Endothelial cell (in vitro differentiated cells): ENCODE measurements around the gene CCDC85B. TPM values are rescaled to one million over a fixed set of nuclear protein-coding genes. Genes with fewer than 3 reads are reported as not detected.
"Not testable (repeated sequence)": the region's sequence is repeated elsewhere in the genome, so short reads cannot be mapped to it uniquely, and the experiment has no call there.

Experiments used
- DNase-seq: peaks from one replicate; pipeline ENCODE4 v3.0.0; 2021; ENCODE audit warnings: low spot score
- H3K27ac Mint-ChIP-seq: one replicate; pipeline ENCODE4 v1.8.0; 2021; ENCODE audit warnings: mixed read lengths, inconsistent platforms; ENCODE audit not compliant: unreplicated experiment
- H3K27me3 Mint-ChIP-seq: one replicate; pipeline ENCODE4 v1.8.0; 2021; ENCODE audit warnings: mild to moderate bottlenecking, moderate library complexity, mixed read lengths, inconsistent platforms; ENCODE audit not compliant: unreplicated experiment
- H3K36me3 Mint-ChIP-seq: one replicate; pipeline ENCODE4 v1.8.0; 2021; ENCODE audit warnings: mild to moderate bottlenecking, low read depth, mixed read lengths, inconsistent platforms; ENCODE audit not compliant: unreplicated experiment
- H3K4me1 Mint-ChIP-seq: one replicate; pipeline ENCODE4 v1.8.0; 2021; ENCODE audit warnings: mild to moderate bottlenecking, mixed read lengths, inconsistent platforms; ENCODE audit not compliant: unreplicated experiment
- H3K4me3 Mint-ChIP-seq: one replicate; pipeline ENCODE4 v1.8.0; 2021; ENCODE audit warnings: mild to moderate bottlenecking, mixed read lengths, inconsistent platforms; ENCODE audit not compliant: unreplicated experiment
- H3K9me3 Mint-ChIP-seq: one replicate; pipeline ENCODE4 v1.8.0; 2021; ENCODE audit warnings: mixed read lengths, inconsistent platforms; ENCODE audit not compliant: unreplicated experiment
- total RNA-seq: library from RNA; stranded (reverse); fragmentation: NEBNext Ultra II Directional; extraction: Animal tissue kit (Norgen Biotek cat#: 25700); gene quantifications from one replicate; pipeline ENCODE4 v1.2.1, GENCODE V29; 2021; ENCODE audit not compliant: unreplicated experiment
- TF ChIP-seq, protein P1 (sequence below): fragments of 200-600 bp; sonication (generic); IDR thresholded peaks from one replicate; pipeline ENCODE4 v1.5.0; 2021; ENCODE audit warnings: antibody characterized with exemption; ENCODE audit not compliant: unreplicated experiment

Gene CCDC85B
- total RNA-seq, 1 donor from 2014 or later, result 90.7 TPM

DNA sequence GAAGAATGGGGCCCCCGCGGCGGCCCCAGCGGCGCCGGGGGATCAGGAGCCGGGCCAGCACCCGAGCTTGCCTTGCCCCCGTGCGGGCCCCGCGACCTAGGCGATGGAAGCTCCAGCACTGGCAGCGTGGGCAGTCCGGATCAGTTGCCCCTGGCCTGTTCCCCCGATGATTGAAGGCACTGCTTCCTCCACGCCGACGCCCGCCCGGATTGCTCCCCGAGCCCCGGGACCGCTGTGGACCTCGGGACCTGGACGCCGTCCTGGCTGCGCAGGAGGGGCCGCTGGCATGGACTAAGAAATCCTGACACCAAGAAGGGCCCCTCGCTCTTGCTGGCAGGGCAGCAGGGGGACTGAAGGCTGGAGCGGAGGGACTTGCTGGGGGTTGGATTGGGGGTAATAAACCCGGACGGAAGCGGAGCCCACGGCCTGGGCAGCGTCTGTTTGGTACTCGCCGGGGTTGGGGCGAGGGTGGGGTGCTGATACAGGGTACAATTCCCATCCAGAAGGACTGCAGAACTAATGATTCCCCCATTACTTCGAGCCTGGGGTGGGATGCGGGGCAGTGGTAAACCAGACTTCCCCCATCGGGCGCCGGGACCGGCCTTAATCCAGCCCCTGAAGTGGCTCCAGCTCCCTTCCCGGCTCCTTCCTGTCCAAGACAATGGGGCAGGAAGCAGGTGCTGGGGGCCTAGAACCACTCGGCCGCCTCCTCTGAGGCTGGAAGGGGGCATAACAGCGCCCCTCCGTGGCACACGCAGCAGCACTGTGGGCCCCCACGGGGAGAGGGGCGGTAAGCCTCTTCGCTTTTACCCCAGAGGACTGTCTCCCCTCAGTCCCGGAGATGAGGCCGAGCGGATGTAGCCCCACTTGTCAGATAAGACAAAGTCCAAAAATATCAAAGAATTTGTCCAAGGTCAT, 1.0 kb downstream of the CCDC85B start:
- DNase-seq, result peak; percentile 78
- TF ChIP-seq, protein P1, sequence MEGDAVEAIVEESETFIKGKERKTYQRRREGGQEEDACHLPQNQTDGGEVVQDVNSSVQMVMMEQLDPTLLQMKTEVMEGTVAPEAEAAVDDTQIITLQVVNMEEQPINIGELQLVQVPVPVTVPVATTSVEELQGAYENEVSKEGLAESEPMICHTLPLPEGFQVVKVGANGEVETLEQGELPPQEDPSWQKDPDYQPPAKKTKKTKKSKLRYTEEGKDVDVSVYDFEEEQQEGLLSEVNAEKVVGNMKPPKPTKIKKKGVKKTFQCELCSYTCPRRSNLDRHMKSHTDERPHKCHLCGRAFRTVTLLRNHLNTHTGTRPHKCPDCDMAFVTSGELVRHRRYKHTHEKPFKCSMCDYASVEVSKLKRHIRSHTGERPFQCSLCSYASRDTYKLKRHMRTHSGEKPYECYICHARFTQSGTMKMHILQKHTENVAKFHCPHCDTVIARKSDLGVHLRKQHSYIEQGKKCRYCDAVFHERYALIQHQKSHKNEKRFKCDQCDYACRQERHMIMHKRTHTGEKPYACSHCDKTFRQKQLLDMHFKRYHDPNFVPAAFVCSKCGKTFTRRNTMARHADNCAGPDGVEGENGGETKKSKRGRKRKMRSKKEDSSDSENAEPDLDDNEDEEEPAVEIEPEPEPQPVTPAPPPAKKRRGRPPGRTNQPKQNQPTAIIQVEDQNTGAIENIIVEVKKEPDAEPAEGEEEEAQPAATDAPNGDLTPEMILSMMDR, result no peak
- peaks cover 39% of the 10 kb centered on the region for H3K27me3 Mint-ChIP-seq
- H3K9me3 Mint-ChIP-seq, result no peaks in the 10 kb centered on the region
- peaks cover 9% of the 10 kb centered on the region for H3K36me3 Mint-ChIP-seq
- H3K4me3 Mint-ChIP-seq, result peak overlapping the region; percentile 90
- H3K27ac Mint-ChIP-seq, result peak overlapping the region; percentile 92
- H3K4me1 Mint-ChIP-seq, result peaks cover 49% of the 10 kb centered on the region

DNA sequence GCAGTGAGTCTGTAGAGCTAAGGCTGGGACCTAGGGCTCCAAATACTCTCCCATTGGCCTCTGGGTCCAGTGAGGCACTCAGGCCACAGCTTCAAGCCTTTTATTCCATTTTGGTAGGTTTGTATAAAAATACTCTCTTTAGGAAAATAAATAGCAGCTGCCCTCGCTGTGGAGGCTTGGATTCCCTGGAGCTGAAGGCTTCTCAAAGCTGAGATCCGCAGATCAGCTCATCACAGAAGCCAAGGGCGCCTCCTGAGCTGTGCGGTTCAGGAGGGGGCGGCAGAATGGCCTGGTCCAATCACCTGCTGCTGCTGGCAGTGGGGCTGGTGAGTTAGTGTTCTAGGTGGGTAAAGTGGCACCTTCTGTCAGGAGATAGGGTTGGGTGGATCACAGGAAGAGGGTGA, 1.7 kb downstream of the CCDC85B start:
- peaks cover 44% of the 10 kb centered on the region for H3K4me1 Mint-ChIP-seq
- H3K4me3 Mint-ChIP-seq, result peak overlapping the region; percentile 90
- not testable (repeated sequence) for H3K36me3 Mint-ChIP-seq, DNase-seq, H3K9me3 Mint-ChIP-seq
- H3K27me3 Mint-ChIP-seq, result peaks cover 32% of the 10 kb centered on the region
- peak overlapping the region; percentile 92 for H3K27ac Mint-ChIP-seq

DNA sequence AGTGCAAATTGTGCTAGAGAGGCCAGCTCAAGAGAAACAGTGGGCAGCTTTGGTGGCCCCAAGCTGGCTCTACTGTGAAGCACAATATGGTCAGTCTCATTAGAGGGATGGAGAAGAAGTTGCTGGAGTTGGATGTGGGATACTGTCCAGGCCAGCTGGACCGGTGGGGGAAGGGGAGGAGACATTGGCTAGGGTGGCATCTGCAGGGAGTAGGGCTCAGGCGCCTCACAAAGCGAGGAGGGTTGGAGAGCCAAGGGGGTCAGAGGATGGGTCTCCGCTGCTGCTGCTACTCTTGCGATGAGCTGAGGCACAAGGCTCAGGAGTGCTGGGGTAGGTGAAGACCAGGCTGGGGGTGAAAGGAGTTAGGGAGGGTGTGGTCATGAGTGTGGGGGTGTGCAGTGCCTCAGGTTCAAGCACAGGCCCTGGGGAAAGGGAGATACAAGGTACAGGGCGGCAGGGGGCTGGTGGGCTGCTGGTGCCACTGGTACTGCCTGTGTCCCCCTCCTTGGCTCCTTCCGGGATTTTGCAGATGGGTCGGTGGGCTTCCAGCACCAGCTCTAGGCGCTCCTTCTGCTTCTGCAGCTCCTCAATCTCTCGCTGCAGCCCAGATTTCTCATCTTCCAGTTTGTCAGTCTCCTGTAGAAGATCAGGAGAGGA, 2.3 kb downstream of the CCDC85B start:
- no peak for DNase-seq
- peaks cover 4% of the 10 kb centered on the region for H3K36me3 Mint-ChIP-seq
- TF ChIP-seq, protein P1, result no peak
- peaks cover 32% of the 10 kb centered on the region for H3K27me3 Mint-ChIP-seq
- peaks cover 41% of the 10 kb centered on the region for H3K4me1 Mint-ChIP-seq
- no peaks in the 10 kb centered on the region for H3K9me3 Mint-ChIP-seq
- peak overlapping the region; percentile 92 for H3K27ac Mint-ChIP-seq
- H3K4me3 Mint-ChIP-seq, result peak overlapping the region; percentile 90

DNA sequence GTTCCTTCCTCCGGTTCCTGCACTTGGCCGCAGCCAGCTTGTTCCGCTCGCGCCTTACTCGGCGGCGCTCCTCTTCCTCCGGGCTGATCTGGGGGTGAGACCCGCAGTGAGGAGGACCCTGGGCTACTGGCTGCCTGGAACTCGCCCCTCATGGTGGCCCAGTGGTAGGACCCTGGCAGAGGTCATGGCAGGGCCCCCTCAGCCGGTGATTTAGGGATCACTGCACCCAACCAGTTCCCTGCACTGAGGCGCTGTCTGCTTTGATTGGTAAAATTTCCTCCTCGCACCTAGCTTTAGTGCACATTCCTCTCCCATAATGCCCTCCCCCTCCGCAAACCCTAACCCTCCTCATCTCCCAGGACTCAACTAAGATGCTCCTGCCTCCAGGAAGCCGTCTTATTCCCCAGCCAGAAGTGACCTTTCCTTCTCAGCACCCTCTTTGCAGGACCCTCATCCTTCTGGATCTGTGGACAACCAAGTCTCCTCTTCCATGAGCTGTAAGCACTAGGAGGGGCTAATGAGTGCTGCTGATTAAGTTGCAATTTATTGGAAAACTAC, 3.6 kb downstream of the CCDC85B start:
- no peak for DNase-seq
- peaks cover 37% of the 10 kb centered on the region for H3K4me1 Mint-ChIP-seq
- H3K36me3 Mint-ChIP-seq, result peaks cover 1% of the 10 kb centered on the region
- H3K9me3 Mint-ChIP-seq, result no peaks in the 10 kb centered on the region
- TF ChIP-seq, protein P1, result no peak
- H3K27me3 Mint-ChIP-seq, result peaks cover 31% of the 10 kb centered on the region
- H3K27ac Mint-ChIP-seq, result peak overlapping the region; percentile 31
- H3K4me3 Mint-ChIP-seq, result no peak overlapping the region

DNA sequence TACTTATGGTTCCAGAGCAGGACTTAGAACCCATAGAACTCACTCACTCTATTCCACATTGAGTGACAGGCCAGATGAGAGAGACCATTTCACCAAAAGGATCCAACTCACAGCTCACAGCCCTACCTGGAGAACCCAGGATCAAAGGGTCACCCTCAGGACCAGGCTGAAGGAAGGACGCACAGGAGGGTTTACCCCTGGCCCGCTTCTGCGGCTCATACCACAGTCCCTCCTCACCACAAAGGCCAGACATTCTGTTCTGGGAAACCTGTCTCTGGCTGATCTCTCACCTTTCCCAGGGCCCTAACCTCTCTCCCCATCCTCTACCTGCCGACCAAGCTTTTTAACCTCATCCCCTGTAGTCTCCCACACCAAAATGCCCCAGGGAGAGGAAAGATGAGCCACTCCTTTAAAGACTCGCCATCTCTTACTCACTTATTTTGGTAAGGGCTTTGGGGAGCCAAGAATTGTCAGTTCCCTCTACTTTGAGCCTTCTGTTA, 5.1 kb downstream of the CCDC85B start:
- DNase-seq, result no peak
- TF ChIP-seq, protein P1, result no peak
- H3K27ac Mint-ChIP-seq, result no peak overlapping the region
- H3K4me3 Mint-ChIP-seq, result no peak overlapping the region
- H3K9me3 Mint-ChIP-seq, result no peaks in the 10 kb centered on the region
- H3K27me3 Mint-ChIP-seq, result peaks cover 20% of the 10 kb centered on the region
- H3K36me3 Mint-ChIP-seq, result no peaks in the 10 kb centered on the region
- peaks cover 25% of the 10 kb centered on the region for H3K4me1 Mint-ChIP-seq
